ENCODE data around the gene DENND2D. TPM values are rescaled to one million over a fixed set of nuclear protein-coding genes. Genes with fewer than 3 reads are reported as not detected.

Gene DENND2D
- total and polyA plus RNA-seq, 12 donors, result 37.0 to 62.9 (median 42.7) TPM

- Histone ChIP-seq H3K36me3 (replicated peaks in 1 of 2) (no peaks in the 10 kb centered on the region), H3K4me3 (no peak overlapping the region), H3K27me3 (no peaks in the 10 kb centered on the region), H3K9me3 (replicated peaks in 1 of 3) (no peaks in the 10 kb centered on the region), H3K27ac (no peak overlapping the region), H3K4me1 (replicated peaks in 1 of 2) (peaks cover 22 to 45% of the 10 kb centered on the region in 2 donors)
- 78 to 83% (median 81%) methylated on average over 5 of the region's 5 CpGs for WGBS, 4 donors
- TF ChIP-seq, protein P1, sequence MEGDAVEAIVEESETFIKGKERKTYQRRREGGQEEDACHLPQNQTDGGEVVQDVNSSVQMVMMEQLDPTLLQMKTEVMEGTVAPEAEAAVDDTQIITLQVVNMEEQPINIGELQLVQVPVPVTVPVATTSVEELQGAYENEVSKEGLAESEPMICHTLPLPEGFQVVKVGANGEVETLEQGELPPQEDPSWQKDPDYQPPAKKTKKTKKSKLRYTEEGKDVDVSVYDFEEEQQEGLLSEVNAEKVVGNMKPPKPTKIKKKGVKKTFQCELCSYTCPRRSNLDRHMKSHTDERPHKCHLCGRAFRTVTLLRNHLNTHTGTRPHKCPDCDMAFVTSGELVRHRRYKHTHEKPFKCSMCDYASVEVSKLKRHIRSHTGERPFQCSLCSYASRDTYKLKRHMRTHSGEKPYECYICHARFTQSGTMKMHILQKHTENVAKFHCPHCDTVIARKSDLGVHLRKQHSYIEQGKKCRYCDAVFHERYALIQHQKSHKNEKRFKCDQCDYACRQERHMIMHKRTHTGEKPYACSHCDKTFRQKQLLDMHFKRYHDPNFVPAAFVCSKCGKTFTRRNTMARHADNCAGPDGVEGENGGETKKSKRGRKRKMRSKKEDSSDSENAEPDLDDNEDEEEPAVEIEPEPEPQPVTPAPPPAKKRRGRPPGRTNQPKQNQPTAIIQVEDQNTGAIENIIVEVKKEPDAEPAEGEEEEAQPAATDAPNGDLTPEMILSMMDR (IDR thresholded peaks at IDR 0.05), result no peak
- TF ChIP-seq POLR2A (IDR thresholded peaks at IDR 0.05), result no peak
- DNase-seq, result no peak
- intact Hi-C loops (cut with DNase I), result no loop called here
Measured at GRCh38 chr1:111142356-111142975, 58.0 kb downstream of the DENND2D start.

DNA sequence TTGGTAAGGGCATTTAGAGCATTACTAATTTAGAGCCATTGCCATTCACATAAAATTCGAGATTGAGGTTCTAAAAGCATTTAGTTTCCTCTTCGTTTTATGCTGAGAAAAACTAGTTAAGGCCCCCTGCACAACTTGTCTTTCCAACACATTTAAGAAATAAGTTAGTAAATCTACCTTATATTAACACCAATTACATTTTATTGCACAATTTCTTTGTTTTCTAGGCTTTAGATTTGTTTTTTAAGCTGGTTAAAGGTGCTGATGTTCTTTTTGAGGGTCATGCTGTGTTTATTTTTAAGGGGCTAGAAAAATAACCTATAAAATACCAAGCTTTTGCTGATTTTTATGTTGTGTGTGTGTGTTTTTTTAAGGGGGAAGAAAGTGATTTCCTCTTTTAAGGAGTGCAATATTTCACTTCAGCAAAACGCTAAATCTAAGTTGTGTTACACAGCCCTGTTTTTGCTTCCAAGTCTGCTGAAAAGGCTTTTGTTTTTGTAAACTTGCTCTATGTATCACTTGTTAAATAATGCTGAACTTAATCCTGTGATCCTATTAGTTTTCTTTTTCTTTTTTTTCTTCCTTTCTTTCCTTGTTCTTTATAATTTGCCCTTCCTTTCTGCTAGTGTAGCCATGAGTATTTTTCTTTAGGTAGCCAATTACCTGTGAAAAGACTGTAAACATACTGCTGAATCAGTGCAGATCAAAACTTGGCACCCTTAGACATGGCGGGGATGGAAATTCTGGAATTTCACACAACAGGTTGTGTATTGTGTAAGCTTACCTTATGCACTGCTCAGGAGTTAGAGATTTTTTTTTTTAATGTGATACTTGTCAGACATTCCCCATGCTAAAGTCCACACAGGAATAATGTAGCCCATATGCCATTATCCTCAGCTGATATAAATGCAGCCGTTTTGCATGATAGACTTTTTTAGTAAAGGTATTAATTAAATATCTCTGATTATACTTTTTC lies 58.9 kb downstream of the DENND2D start:
- Histone ChIP-seq H3K27me3 (no peaks in the 10 kb centered on the region), H3K4me3 (peak overlapping the region in 1 of 4 donors; percentile 95), H3K36me3 (replicated peaks in 1 of 2) (no peaks in the 10 kb centered on the region), H3K27ac (no peak overlapping the region), H3K4me1 (replicated peaks in 1 of 2) (peaks cover 22 to 36% of the 10 kb centered on the region in 2 donors), H3K9me3 (replicated peaks in 1 of 3) (no peaks in the 10 kb centered on the region)
- no peak for DNase-seq
- 39 to 47% (median 44%) methylated on average over 5 of the region's 5 CpGs for WGBS, 4 donors
- intact Hi-C loops (cut with DNase I), result no loop called here
- no peak for TF ChIP-seq POLR2A (IDR thresholded peaks at IDR 0.05)
- TF ChIP-seq, protein P1 (IDR thresholded peaks at IDR 0.05), result no peak

- H3K4me3 ChIP-seq, result peak overlapping the region; percentile 71 to 99 (median 88)
- DNase-seq, result peak in 6 of 7 donors; percentile 60 to 75 (median 68)
- H3K9me3 ChIP-seq (replicated peaks in 1 of 3), result no peaks in the 10 kb centered on the region
- H3K36me3 ChIP-seq (replicated peaks in 1 of 2), result no peaks in the 10 kb centered on the region
- peaks cover 18 to 32% of the 10 kb centered on the region in 2 donors for H3K4me1 ChIP-seq (replicated peaks in 1 of 2)
- H3K27ac ChIP-seq, result peak overlapping the region; percentile 80 to 92 (median 91)
- no peaks in the 10 kb centered on the region for H3K27me3 ChIP-seq
- intact Hi-C loops (cut with DNase I), result no loop called here
- no peak for TF ChIP-seq POLR2A (IDR thresholded peaks at IDR 0.05)
- TF ChIP-seq, protein P1 (IDR thresholded peaks at IDR 0.05), result no peak
- 0 to 1% (median 0%) methylated on average over 7 to 9 of the region's 9 CpGs for WGBS, 4 donors
Measured at GRCh38 chr1:111140680-111140967, 59.8 kb downstream of the DENND2D start.

GRCh38 chr1:111139956-111140679 lies 60.3 kb downstream of the DENND2D start, which contains the start of the genes CEPT1 and DRAM2:
TSS of gene CEPT1 (plus strand) at chr1:111140223. CDS start at chr1:111147715, 7,492 bp downstream.
TSS of gene DRAM2 (minus strand) at chr1:111140093. CDS start at chr1:111131554, 8,539 bp downstream.
- intact Hi-C loops (cut with DNase I), result no loop called here
- H3K9me3 ChIP-seq (replicated peaks in 1 of 3), result no peaks in the 10 kb centered on the region
- H3K36me3 ChIP-seq (replicated peaks in 1 of 2), result no peaks in the 10 kb centered on the region
- TF ChIP-seq, protein P1 (IDR thresholded peaks at IDR 0.05), result no peak
- TF ChIP-seq POLR2A (IDR thresholded peaks at IDR 0.05), result peak; percentile 62 to 72
- peaks cover 18 to 33% of the 10 kb centered on the region in 2 donors for H3K4me1 ChIP-seq (replicated peaks in 1 of 2)
- peak within 1 kb of the TSS; percentile 80 to 92 (median 91) for H3K27ac ChIP-seq
- peak; percentile 95 to 97 (median 96) for DNase-seq
- H3K27me3 ChIP-seq, result no peaks in the 10 kb centered on the region
- WGBS, 4 donors, result 0% methylated on average over 5 to 68 of the region's 68 CpGs
- H3K4me3 ChIP-seq, result peak within 1 kb of the TSS; percentile 71 to 99 (median 88)
